Skeletal muscle satellite cell (primary cell): ENCODE measurements around the gene SLC35F3.
A peak's percentile ranks its signal among the peaks of the same experiment; 100 is the strongest.
"Not testable (repeated sequence)": the region's sequence is repeated elsewhere in the genome, so short reads cannot be mapped to it uniquely, and the experiment has no call there.

Experiments used
- H3K27me3 ChIP-seq: 2 replicates; pipeline ENCODE4 v1.7.0; 2013; ENCODE audit warnings: low read length; ENCODE audit not compliant: control insufficient read depth, insufficient read depth
- H3K36me3 ChIP-seq: 2 replicates; pipeline ENCODE4 v1.7.0; 2013; ENCODE audit warnings: mild to moderate bottlenecking, control low read depth, low read length; ENCODE audit not compliant: insufficient read depth
- H3K4me1 ChIP-seq: 2 replicates; pipeline ENCODE4 v1.7.0; 2013; ENCODE audit warnings: low read length; ENCODE audit not compliant: control insufficient read depth, insufficient read depth
- H3K4me2 ChIP-seq: 2 replicates; pipeline ENCODE4 v1.7.0; 2013; ENCODE audit warnings: mild to moderate bottlenecking, low read length
- H3K4me3 ChIP-seq: 2 replicates; pipeline ENCODE4 v1.7.0; 2013; ENCODE audit warnings: low read length
- H3K9ac ChIP-seq: 2 replicates; pipeline ENCODE4 v1.7.0; 2013; ENCODE audit warnings: mild to moderate bottlenecking, low read depth, low read length, moderate library complexity
- H3K9me3 ChIP-seq: replicated peaks from 2 replicates; pipeline ENCODE4 v1.7.0; 2013; ENCODE audit warnings: mild to moderate bottlenecking, control low read depth, low read length

Gene SLC35F3

GRCh38 chr1:234208351-234208750 is 303.9 kb downstream of the SLC35F3 start:
- Histone ChIP-seq H3K9ac (no peak overlapping the region), H3K4me1 (peaks cover 4% of the 10 kb centered on the region), H3K27me3 (peaks cover 7% of the 10 kb centered on the region), H3K36me3 (no peaks in the 10 kb centered on the region), H3K4me2 (no peak overlapping the region), H3K9me3 (no peaks in the 10 kb centered on the region), H3K4me3 (no peak overlapping the region)

- no peak overlapping the region for H3K4me2 ChIP-seq
- no peak overlapping the region for H3K9ac ChIP-seq
- H3K4me3 ChIP-seq, result no peak overlapping the region
- H3K4me1 ChIP-seq, result peaks cover 4% of the 10 kb centered on the region
- H3K9me3 ChIP-seq, result no peaks in the 10 kb centered on the region
- peaks cover 11% of the 10 kb centered on the region for H3K27me3 ChIP-seq
- H3K36me3 ChIP-seq, result no peaks in the 10 kb centered on the region
These were observed 304.3 kb downstream of the SLC35F3 start for GRCh38 chr1:234208791-234209190.

DNA sequence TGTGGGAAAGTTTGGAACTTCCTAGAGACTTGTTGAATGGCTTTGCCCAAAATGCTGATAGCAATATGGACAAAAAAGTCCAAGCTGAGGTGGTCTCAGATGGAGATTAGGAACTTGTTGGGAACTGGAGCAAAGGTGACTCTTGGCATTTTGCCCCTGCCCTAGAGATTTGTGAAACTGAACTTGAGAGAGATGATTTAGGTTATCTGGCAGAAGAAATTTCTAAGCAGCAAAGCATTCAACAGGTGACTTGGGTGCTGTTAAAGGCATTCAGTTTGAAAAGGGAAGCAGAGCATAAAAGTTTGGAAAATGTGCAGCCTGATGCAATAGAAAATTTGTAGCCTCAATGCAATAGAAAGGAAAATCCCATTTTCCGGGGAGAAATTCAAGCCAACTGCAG is 306.0 kb downstream of the SLC35F3 start:
- H3K9ac ChIP-seq, H3K9me3 ChIP-seq, H3K36me3 ChIP-seq, H3K4me2 ChIP-seq, H3K4me1 ChIP-seq, H3K4me3 ChIP-seq: not testable (repeated sequence)
- peaks cover 25% of the 10 kb centered on the region for H3K27me3 ChIP-seq

DNA sequence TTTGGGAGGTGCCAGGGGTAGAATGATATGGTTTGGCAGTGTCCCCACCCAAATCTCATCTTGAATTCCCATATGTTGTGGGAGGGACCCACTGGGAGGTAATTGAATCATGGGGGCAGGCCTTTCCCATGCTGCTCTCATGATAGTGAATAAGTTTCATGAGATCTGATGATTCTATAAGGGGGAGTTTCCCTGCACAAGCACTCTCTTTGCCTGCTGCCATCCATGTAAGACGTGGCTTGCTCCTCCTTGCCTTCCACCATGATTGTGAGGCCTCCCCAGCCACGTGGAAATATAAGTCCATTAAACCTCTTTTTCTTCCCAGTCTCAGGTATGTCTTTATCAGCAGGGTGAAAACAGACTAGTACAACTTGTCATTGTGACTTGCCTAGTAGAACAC is 307.4 kb downstream of the SLC35F3 start:
- not testable (repeated sequence) for H3K36me3 ChIP-seq, H3K4me2 ChIP-seq, H3K9me3 ChIP-seq, H3K4me1 ChIP-seq, H3K4me3 ChIP-seq, H3K9ac ChIP-seq
- H3K27me3 ChIP-seq, result peaks cover 35% of the 10 kb centered on the region

DNA sequence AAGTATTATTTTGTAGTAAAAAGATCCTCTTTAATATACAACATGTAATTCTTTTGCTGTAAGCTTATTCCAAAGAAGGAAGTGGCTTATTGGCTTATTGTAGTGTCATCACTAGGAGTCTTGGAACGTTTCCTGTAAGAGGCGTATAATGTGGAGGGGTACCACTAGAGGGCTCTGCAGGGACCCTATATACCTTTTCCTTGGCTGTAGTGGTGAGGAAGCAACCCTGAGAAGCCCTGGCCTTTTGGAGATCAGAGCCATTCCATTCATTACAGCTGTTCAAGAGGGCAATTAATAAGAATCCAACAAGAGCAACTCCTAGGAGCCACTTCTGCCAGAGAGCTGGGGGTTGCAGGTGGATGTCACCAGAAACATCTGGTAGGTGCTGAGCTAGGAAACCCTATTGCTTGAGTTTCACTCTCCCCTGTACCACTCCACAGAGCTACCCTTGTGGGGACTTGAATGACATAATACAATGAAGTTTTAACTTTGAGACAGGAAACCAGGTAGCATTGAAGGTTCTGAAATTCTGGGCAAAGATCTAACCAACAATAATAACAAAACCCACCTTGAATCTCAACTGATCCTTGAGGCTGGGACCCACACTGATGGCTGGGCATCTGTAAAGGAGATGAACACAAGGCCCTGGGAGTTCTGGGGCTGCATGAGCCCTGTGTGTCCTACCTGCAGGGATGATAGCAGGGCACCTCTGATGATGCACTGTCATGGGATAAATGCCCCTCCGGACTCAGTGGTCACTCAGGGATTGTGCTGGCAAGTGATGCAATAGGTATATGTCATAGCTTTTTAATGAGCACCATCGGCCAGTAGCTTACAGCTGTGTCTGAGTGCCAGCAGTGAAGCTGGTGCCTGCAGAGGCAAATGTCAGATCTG is 308.5 kb downstream of the SLC35F3 start:
- H3K4me1 ChIP-seq, result no peaks in the 10 kb centered on the region
- H3K36me3 ChIP-seq, result no peaks in the 10 kb centered on the region
- H3K27me3 ChIP-seq, result peaks cover 44% of the 10 kb centered on the region
- no peak overlapping the region for H3K9ac ChIP-seq
- no peak overlapping the region for H3K4me3 ChIP-seq
- H3K9me3 ChIP-seq, result no peaks in the 10 kb centered on the region
- no peak overlapping the region for H3K4me2 ChIP-seq

DNA sequence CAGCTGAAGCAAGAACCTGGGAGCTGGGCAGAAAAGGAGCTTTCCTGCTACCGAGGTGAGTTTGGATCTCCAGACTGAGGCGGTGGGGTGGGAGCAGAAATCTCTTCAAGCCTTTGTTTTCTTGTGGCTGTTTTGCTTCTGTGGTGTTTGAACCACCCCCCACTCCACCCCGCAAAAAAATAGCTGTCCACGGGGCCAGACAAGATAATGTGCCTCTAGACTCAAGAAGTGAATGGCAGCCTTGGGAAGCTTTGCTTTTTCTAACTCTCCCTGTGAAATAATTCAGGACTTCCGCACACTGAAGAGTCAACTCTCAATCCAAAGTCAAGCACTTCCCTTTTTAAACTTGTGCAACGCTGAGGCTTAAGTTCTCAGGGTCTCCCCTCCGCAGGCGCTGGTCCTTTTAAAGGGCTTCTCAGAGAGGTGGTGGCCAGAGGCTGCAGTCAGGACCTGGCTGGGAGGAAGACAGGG is 309.2 kb downstream of the SLC35F3 start:
- H3K9me3 ChIP-seq, result no peaks in the 10 kb centered on the region
- peaks cover 44% of the 10 kb centered on the region for H3K27me3 ChIP-seq
- no peaks in the 10 kb centered on the region for H3K36me3 ChIP-seq
- no peaks in the 10 kb centered on the region for H3K4me1 ChIP-seq
- H3K4me3 ChIP-seq, result peak overlapping the region; percentile 24
- peak overlapping the region; percentile 66 for H3K4me2 ChIP-seq
- H3K9ac ChIP-seq, result no peak overlapping the region

DNA sequence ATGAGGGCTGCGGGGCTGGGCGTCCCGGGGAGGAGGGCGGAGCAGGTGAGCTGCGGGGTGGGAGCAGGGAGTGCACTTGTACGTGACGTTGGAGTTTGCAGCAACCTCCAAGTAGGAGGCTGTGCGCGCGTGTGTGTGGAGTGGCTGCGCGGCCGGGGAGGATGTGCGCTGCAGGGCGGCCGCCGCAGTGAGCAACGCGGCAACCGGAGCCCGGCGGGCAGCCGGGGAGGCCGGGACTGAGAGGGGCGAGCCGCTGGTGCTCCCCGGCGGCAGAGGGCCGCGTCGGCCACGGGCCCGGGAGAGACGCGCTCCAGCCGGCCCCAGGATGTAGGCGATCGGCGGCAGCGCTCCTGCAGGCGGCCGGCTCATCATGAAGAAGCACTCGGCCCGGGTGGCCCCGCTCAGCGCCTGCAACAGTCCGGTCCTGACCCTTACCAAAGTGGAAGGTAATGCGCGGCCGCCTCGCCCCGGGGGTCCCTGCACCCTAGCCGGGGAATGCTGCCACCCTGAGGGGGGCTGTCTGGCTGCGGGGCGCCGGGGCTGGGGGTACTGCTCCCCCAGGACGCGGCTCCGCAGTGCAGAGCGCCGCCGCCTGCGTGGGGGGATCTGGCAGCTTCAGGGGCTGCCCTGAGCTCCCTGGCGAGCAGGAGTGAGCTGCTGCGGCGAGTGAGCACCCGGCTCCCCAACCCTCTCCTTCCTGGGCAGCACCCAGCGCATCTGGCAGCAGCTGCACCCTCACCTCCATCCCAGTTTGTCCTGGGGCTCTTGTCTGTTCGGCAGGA is 309.8 kb downstream of the SLC35F3 start:
- Histone ChIP-seq H3K9ac (no peak overlapping the region), H3K4me3 (peak overlapping the region; percentile 24), H3K4me1 (no peaks in the 10 kb centered on the region)

GRCh38 chr1:234214911-234215892 is 310.7 kb downstream of the SLC35F3 start:
- Histone ChIP-seq H3K4me3 (no peak overlapping the region), H3K4me2 (no peak overlapping the region), H3K4me1 (no peaks in the 10 kb centered on the region), H3K27me3 (peaks cover 44% of the 10 kb centered on the region), H3K36me3 (no peaks in the 10 kb centered on the region), H3K9me3 (no peaks in the 10 kb centered on the region), H3K9ac (no peak overlapping the region)

More for the DNA sequence above, 309.8 kb downstream of the SLC35F3 start:
- H3K9me3 ChIP-seq, result no peaks in the 10 kb centered on the region
- peak overlapping the region; percentile 66 for H3K4me2 ChIP-seq
- H3K27me3 ChIP-seq, result peaks cover 44% of the 10 kb centered on the region
- no peaks in the 10 kb centered on the region for H3K36me3 ChIP-seq

DNA sequence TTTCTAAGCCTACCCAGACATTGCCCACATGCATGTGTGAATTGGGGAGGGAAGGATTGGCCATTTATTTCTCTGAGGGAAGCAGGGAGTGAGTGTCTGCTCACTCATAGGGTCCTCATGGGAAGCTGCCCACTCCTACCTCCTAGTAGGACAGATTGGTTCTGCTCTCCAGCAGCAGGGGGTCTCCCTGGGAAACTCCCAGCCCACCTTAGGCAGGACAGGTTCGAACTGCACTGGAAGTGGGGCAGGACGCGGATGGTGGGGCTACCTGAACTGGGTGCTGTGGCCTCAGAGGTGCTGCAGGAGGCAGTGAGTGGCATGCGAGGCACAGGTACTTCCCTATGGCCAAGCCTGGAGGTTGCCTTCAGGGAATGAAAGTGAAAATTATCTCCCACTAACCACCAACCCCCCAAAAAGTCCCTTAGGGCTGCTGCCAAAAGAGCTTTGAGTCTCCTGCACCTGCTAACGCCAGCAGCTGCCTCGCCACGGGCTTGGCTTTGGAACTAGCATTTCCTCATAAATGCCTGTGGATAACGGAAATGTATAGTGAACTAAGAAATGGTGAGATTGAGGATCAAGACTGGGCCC is 311.7 kb downstream of the SLC35F3 start:
- Histone ChIP-seq H3K9ac (no peak overlapping the region), H3K9me3 (no peaks in the 10 kb centered on the region), H3K4me1 (no peaks in the 10 kb centered on the region), H3K4me3 (no peak overlapping the region), H3K27me3 (peaks cover 44% of the 10 kb centered on the region), H3K36me3 (no peaks in the 10 kb centered on the region), H3K4me2 (no peak overlapping the region)

- no peak overlapping the region for H3K4me2 ChIP-seq
- no peak overlapping the region for H3K4me3 ChIP-seq
- H3K9me3 ChIP-seq, result no peaks in the 10 kb centered on the region
- peaks cover 44% of the 10 kb centered on the region for H3K27me3 ChIP-seq
- no peaks in the 10 kb centered on the region for H3K36me3 ChIP-seq
- no peak overlapping the region for H3K9ac ChIP-seq
- no peaks in the 10 kb centered on the region for H3K4me1 ChIP-seq
These were observed 312.9 kb downstream of the SLC35F3 start for GRCh38 chr1:234217316-234217840.
